ENCODE data around the gene ABCD1.
A peak's percentile ranks its signal among the peaks of the same experiment; 100 is the strongest.

DNA sequence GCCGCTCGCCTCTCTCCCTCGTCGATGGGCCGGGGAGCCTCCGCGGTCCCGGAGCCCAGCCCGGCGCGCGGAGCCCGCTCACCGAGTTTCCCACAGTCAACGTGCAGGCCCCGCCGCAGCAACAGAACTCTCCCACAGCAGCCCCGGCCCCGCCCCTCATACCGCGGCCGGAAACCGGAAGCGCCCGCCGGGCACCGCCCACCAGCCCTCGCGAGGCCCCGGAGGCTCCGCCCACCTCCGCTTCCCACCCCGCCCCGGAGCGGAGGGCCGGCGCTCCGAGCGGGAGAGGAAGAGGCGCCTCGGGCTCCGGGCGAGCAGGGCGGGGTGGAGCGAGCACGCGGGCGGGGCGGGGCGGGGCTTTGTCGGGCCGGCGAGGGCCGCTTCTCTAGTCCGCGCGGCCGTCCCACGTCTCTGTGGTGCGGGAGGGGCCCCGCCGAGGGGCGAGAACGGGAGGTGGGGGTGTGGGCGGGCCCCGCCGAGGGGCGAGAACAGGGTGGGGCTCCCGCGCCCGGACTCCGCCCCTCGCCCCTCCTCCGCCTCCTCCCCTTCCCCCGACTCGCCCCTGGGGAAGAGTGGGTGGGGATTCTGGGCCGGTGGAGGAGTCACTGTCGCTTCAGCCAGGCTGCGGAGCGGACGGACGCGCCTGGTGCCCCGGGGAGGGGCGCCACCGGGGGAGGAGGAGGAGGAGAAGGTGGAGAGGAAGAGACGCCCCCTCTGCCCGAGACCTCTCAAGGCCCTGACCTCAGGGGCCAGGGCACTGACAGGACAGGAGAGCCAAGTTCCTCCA is at the start of gene ABCD1, which contains the start of gene BCAP31:
- TF ChIP-seq, protein P1, sequence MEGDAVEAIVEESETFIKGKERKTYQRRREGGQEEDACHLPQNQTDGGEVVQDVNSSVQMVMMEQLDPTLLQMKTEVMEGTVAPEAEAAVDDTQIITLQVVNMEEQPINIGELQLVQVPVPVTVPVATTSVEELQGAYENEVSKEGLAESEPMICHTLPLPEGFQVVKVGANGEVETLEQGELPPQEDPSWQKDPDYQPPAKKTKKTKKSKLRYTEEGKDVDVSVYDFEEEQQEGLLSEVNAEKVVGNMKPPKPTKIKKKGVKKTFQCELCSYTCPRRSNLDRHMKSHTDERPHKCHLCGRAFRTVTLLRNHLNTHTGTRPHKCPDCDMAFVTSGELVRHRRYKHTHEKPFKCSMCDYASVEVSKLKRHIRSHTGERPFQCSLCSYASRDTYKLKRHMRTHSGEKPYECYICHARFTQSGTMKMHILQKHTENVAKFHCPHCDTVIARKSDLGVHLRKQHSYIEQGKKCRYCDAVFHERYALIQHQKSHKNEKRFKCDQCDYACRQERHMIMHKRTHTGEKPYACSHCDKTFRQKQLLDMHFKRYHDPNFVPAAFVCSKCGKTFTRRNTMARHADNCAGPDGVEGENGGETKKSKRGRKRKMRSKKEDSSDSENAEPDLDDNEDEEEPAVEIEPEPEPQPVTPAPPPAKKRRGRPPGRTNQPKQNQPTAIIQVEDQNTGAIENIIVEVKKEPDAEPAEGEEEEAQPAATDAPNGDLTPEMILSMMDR (IDR thresholded peaks at IDR 0.05): no peak
- peak; percentile 89 for TF ChIP-seq POLR2A (IDR thresholded peaks at IDR 0.05)
